Activated CD4-positive, alpha-beta T cell treated with anti-CD3 and anti-CD28 coated beads, Interleukin-2, Interleukin-6, amounts not matched to agents 100 ng/mL and 50 ng/mL, durations not matched to agents 16 hours and 8 hours (primary cell): ENCODE measurements around the gene PLTP.
"Not testable (repeated sequence)": the region's sequence is repeated elsewhere in the genome, so short reads cannot be mapped to it uniquely, and the experiment has no call there.

Source experiments
- DNase-seq: peaks from one replicate; pipeline ENCODE4 v3.0.0-alpha.2; 2020

The PLTP gene

DNA sequence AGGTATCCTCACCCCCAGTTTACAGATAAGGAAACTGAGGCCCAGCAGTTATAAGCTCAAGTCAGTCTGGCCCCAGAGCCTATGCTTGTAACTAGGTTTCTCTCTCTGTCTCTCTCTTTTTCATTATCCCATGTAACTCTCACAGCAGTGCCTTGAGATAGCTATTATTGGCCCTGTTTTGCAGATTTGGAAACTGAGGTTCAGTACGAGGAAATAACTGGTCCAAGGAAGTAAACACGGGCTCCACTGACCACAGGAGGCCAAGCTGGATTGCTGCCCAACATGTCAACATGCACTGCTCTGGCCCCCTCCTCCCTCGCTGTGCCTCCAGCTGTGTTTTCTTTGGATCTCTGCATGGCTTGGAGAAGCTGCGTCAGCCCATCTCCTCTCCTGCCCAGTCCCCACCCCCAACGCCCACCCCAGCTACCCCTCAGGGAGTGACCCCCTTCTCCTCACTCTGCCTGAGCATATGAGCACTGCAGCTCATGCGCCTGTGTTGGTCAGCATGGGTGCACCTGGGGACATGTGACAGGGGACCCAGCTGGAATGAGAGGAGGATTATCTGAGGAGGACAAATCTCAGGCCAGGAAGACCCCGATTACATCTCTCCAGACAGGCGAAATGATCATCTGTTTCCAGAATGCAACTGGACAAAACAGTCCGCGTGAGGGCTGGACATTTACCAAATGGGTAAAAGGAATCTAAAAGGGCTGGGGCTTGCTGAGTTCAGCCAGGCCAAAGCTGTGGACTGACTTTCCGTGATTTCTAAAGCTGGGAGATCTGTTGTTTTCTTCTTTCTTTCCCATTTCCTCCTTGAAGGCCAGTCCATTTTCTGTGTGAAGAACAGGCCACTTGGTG lies 7.8 kb upstream of the PLTP start:
- DNase-seq: no peak

DNA sequence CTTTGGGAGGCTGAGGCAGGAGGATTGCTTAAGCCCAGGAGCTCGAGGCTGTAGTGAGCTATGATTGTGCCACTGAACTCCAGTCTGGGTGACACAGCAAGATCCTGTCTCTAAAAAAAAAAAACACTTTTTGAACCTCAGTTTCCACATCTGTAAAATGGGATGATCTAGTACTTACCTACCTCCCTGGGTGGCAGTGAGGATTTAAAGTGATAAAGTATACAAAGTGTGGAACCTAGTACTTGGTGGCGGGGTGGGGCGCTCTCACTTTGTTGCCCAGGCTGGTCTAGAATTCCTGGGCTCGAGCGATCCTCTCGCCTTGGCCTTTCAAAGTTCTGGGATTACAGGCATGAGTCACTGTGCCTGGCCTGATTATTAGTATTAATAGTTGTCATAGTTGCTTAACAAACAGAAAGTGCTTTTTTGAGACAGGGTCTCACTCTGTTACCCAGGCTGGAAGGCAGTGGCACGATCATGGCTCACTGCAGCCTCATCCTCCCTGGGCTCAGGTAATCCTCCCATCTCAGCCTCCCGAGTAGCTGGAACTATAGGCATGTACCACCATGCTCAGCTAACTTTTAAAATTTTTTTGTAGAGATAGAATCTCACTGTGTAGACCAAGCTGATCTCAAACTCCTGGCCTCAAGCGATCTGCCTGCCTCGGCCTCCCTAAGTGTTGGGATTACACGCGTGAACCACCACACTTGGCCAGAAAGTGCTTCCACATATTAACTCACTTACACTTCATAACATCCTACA lies 7.0 kb upstream of the PLTP start:
- no peak for DNase-seq

DNA sequence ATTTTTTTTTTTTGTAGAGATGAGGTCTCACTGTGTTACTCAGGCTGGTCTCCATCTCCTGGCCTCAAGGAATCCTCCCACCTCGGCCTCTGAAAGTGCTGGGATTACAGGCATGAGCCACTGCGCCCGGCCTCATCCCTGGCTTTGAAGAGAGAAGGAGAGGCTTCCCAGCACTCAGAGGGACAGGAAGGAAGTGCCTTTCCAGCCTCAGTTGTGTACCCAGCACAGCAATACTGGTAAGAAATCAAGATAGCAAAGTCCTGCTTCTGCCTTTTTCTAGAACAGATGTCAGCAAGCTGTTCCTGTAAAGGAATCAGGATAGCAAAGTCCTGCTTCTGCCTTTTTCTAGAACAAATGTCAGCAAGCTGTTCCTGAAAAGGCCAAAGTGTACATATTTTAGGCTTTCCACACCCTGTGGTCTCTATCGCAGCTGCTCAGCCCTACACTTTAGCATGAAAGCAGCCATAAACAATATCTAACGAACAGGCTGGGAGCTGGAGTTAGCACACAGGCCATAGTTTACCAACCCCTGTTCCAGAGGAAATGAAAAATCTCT lies 6.3 kb upstream of the PLTP start:
- DNase-seq: no peak

DNA sequence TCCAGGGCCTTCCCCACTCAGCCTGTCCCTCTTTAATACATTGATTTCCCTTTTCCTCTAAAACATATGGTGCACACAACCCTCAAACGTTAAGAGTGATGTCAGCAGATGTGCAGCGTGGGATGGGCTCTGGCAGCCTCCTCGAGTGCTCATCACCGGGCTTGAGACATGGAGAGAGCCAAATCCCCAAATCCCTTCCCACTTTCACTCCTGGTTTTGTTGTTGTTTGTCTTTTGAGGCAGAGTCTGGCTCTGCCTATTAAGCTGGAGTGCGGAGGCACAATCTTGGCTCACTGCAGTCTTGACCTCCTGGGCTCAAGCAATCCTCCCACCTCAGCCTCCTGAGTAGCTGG lies 5.8 kb upstream of the PLTP start:
- no peak for DNase-seq

DNA sequence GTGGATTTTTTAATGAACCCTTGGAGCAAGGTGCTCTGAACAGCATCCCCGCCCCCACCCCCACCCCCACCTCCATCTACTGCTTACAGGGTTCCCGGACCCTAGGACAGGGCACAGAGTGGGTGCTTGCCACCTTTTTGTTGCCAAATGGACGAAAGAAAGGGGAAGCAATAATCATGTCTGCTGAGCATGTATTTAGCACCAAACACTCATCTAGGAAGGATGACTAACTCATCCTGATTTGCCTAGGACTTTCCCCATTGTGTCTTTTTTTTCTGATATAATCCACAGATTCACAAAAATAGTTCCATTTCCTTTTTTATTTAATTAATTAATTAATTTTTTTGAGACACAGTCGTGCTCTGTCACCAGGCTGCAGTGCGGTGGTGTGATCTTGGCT lies 1.2 kb upstream of the PLTP start:
- no peak for DNase-seq

DNA sequence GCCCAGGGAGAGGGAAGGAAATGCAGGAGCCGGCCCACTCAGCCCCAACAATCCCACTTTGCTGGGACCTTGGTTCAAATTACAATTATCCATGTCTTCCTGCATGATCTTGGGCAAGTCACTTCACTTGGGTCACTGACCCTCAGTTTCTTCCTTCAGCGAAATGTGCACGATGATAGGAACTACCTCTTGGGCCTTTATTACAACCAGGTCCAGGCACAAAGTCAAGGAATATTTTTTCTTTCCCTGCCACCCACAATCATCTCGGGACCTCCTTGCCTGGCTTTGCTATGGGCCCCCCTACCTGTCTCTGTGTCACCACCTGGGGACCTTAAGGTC lies 358 bp upstream of the PLTP start:
- no peak for DNase-seq

DNA sequence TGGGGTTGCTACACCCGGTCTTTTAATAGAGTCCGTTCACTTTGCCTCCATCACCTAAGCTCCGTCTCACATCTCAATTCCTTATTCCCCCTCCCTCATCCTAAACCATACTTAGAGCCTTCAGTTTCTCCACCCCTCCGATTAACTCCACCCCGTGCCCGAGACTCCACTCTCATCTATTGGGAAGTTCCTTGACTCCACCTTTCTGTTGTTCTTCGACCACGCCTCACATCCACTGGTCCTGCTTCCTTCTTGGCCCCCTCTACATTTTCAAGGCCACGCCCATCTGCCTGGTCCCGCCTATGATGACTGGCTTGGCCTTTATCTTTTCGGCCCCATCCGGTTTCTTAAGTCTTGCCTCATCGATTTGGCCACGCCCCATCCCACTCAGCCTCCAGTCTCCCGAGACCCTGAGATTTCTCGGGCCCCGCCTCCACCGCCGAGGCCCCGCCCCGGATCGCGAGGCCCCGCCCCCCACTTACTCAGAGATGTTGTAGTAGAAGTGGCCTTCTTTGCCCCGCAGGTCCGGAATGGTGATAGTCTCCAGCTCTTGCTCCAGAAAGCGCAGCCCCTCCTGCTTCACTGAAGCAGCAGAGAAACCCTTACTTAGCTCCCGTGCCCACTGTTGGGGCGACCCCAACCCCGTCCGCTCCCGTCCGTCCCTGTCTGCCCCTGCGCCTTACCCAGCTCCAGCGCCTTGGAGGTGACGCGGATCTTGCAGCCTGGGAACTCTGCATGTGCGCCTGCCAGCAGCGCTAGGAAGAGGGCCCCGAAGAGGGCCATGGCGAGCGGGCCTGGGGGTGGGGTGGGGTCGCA lies 1.1 kb downstream of the PLTP start:
- peak; percentile 97 for DNase-seq

DNA sequence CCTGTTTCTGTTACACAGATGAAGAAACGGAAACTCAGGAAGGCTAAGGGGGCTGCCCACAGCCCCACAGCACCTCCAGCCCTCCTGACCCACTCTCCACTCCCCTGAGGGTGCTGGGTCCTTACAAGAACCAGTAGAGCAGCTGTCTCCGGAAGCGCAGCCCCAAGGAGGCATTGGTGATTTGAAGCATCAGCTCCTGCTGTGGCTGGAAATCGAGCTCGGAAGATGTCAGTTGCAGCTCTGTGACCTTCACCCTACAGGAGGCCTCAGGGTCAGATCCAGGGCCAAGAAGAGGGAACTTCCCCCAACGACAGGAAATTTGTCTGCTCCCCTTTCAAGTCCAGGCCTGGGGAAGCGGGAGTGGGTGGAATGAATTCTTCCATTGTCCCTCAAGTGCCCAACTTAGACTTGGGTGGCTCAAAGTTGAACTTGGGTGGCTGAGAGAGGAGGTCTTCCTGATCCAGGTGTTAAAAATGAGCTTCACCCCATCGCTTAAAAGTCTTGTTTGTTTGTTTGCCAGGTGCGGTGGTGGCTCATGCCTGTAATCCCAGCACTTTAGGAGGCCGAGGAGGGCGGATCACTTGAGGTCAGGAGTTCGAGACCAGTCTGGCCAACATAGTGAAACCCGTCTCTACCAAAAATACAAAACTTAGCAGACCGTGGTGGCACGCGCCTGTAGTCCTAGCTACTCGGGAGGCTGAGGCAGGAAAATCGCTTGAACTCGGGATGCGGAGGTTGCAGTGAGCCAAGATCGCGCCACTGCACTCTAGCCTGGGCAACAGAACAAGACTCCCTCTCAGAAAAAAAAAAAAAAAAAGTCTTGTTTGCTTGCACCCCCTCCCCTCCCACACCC lies 1.9 kb downstream of the PLTP start:
- no peak for DNase-seq

DNA sequence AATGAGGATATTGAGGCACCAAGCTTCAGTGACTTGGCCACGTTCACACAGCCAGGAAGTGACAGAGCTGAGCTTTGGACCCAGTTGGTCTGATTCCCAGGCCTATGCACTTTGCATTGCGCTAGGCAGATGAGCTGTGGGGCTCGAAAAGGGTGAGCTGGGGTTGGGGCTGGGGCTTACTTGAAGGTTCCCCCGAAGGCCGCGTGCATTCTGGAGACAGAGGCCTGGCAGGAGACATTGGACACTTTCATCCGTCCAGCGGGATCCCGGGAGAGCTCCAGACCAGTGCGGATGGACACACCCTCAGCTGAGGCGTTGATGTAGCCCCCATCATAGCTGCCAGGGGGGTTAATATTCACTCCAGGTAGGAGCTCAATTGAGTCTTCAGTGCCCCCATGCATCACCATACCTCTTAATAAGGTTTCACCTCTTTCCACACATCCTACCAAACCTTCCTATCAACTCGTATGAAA lies 2.6 kb downstream of the PLTP start:
- no peak for DNase-seq

DNA sequence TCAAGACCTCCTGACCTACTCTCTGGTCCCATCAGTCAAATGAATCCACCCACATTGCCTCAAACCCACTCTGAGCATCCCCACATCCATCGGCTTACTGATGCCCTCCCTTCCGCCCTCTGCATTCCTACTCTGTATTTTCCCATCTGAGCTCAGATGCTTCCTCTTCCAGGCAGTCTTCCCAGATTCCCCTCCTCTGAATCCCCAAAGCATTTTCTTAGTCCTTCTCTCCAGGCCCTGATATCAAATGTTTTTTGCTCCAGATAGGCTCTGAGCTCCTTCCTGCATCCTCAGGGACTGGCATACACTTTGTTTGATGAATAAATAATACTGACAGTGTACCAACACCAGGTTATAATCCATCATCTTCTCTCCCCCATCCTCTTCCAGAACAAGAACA lies 3.9 kb downstream of the PLTP start:
- DNase-seq: no peak

DNA sequence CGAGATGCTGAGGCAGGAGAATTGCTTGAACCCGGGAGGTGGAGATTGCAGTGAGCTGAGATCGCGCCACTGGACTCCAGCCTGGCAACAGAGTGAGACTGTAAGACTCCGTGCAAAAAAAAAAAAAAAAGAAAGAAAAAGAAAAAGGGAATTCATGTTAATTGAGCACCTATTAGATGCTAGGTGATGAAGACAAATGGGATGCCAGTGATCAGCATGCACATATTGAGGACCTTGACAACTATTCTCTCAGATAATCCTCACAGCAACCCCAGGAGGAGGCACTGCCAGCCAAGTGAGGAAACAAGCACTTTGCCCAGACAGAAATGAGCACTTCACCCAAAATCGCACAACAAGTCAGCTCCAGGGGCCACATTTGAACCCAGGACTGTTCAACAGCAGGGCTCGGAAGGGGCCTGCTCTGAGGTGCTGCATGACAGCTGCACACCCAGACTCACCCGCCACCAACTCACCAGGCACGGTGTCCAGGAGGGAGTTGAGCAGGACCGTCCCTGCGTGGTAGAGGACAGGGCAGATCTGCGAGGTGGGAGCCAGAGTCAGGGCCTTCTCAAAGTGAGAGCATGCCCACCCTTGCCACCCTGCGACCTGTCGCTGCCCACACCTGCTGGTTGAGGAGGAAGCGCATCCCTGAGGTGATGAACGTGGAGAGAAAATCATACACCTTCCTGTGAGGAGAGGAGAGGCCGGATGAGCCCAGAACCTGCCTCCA lies 4.6 kb downstream of the PLTP start:
- DNase-seq: no peak

DNA sequence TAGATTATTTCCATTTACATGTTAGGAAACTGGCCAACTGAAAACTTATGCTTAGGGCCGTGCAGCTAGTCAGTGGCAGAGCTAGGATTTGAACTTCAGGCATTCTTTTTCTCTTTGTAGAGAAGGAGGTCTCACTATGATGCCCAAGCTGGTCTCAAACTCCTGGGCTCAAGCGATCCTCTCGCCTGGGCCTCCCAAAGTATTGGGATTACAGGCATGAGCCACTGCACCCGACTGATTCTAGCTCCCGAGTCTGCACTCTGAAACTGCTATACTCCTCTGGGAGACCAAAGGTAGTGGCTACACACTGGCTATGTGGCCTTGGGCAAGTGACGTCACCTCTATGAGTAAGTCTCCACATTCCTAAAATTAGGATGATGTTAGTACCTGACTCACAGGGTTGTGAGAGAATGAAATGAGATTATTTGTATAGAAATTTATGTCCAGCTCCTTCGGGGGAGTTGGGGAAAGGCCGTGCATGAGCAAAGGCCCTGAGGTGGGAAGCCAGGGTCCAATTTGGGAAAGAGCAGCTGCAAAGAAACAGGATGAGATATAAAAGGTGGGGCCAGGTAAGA lies 6.4 kb downstream of the PLTP start:
- no peak for DNase-seq

DNA sequence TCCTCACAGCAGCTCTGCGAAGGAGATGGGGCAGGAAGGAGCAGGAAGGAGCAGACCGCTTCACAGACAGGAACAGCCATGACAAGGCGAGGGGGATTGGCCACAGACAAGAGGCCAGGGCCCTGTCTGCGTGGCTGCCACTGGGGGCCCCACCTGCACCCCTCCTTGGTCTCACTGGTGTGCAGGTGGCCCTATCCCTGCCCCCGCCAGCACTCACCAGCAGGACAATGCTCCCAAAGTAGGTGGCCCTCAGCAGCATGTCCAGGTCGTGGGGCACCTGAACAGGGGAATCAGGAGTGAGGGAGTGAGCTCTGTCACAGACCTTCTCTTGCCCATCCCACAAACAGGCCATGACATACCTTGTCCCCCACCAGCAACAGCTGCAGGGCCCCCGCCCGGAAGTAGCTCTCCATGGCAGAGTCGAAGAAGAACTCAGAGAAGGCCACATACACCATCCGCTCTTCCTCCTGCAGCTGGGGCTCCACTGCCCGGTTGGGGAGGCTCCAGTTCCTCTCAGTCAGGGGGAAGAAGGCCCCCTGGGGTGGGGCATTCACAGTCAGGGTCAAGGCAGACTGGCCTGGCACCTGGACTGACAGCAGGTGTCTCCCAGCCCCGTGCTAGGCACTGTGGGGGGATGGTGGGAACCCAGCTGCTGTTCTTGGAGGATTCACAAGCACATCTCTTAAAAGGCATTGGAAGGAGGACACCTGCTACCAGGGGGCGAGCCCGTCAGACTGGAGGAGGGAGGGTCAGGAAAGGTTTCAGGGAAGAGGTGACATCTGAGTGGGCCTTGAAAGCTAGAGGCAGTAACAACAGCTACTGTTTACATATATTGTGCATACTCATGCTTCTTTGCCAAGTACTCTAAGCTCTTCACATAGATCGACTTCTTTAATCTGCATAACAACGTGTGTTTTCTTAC lies 7.1 kb downstream of the PLTP start:
- DNase-seq: no peak

DNA sequence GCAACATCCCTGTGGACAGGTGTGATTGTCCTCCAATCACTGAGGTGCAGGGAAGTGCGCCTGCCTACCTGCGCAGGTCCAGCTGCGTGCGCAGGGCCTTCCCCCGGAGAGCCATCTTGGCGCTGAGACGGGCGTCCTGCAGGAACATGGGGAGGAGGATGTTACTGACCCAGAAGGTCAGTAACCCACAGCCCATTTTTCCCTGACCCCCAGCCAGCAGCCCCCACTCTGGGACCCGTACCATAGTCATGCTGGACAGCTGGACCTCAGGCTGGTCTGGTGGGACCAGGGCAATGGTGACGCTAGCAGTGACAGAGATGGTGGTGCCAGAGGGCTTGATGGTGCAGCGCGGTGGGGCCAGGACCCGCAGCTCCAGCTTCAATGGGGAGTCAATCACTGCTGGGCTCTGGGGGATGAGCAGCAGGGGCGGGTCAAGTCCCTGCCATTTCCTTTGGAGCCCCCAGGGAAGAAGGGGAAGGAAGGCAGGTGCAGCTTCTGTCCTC lies 9.7 kb downstream of the PLTP start:
- DNase-seq: no peak

DNA sequence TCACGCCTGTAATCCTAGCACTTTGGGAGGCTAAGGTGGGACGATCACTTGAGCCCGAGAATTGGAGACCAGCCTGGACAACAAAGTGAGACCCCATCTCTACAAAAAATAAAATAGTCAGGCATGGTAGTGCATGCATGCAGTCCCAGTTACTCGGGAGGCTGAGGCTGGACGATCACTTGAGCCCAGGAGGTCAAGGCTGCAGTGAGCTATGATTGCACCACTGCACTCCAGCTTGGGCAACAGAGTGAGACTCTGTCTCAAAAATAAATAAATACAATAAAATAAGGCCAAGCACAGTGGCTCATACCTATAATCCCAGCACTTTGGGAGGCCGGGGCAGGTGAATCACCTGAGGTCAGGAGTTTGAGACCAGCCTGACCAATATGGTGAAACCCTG lies 10.6 kb downstream of the PLTP start:
- not testable (repeated sequence) for DNase-seq

DNA sequence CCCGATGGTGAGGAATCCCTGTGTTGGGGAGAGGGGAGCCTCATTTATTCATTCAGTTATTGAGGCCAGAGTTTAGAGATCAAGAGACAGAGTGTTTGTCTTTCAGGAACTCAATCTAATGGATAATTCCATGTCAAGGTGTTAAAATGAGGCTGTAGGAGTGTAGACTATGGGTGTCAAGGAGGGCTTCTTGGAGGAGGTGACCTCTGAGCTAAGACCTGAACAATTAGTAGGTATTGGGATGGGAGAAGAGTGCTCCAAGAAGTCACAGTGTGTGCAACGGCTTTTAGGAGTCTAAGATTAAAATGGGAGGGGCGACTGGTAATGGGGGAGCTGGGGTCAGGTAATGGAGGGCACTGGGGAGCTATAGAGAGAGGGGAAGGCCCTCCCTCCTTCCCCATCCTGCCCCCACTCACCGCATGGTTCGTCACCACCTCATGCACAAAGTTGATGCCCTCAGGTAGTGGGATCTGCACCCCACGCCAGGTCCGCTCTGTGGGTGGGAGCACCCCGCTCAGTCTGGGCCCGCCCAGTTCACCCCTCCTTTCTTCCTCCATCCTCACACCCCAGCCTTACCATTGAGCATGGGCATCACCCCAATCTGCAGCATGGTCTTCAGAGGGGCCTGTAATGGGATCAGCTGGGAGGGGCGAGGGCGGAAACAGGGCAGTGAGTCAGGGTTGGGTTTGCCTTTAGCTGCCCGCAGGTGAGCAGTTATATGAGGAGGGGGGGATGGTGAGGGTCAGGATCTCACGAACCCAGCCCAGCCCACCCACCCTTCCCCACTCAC lies 12.7 kb downstream of the PLTP start:
- no peak for DNase-seq

DNA sequence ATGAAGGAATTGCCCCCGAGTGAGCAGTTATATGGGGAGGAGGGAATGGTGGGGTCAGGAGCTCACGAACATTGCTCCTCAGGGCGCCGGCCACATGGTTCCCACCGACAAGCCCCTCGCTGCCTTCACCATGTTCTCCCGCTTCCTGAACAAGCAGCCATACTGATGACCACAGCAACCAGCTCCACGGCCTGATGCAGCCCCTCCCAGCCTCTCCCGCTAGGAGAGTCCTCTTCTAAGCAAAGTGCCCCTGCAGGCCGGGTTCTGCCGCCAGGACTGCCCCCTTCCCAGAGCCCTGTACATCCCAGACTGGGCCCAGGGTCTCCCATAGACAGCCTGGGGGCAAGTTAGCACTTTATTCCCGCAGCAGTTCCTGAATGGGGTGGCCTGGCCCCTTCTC lies 13.7 kb downstream of the PLTP start:
- no peak for DNase-seq

DNA sequence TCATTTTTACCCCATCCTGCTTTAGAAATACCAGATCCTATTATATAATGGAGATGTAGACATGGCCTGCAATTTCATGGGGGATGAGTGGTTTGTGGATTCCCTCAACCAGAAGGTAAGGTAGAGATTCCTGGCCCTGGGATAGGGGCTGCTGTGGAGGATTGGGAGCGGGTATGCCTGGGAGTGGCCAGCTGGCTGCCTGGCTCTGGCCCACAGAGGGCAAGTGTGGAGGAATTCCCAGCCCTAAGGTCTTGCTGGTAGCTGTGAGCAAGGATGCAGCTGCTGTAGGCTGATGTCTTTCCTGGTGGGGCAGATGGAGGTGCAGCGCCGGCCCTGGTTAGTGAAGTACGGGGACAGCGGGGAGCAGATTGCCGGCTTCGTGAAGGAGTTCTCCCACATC lies 14.3 kb downstream of the PLTP start:
- DNase-seq: no peak

DNA sequence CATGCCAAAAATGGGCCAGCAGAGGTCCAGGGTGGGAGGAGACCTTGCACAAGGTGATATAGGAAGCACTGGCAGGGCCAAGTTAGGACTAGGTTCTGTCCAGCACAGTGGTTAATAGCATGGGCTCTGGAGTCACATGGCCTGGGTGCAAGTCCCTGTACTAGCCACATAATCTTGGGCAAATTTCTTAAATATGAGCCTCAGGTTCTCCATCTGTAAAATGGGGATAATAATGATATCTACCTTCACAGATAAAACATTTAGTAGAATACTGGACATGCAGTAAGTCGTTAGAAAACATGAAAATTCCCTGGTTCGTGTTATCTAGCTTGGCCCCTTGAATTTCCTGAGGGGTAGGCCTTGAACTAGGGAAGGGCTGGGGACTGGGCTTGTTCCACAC lies 14.7 kb downstream of the PLTP start:
- DNase-seq: no peak
